K562 (cell line): ENCODE measurements around the gene ST6GALNAC3. TPM values are rescaled to one million over a fixed set of nuclear protein-coding genes. Genes with fewer than 3 reads are reported as not detected.

Experiments used
- ATAC-seq: fragments of 200-7000 bp; cut with Tn5 transposase; 3 replicates; pipeline ENCODE4 v1.9.1; 2020; ENCODE audit warnings: moderate library complexity
- BruUV-seq: library from RNA; stranded (reverse); fragments of 400-500 nt; replicated peaks from 2 replicates; lab custom pipeline; 2021; lab: Mats Ljungman, UMichigan
- CTCF ChIA-PET: fragments of 300-600 bp; formaldehyde crosslinking; extraction: SDS; loops from one replicate; lab custom pipeline; 2021; ENCODE audit warnings: low intra/inter-chr PET ratio; lab: Yijun Ruan, JAX
- POLR2A ChIA-PET: fragments of 300-600, 350-650 bp; sonication (Branson Sonifier 250); formaldehyde crosslinking; extraction: SDS; loops from one replicate; lab custom pipeline; 2021; ENCODE audit warnings: antibody characterized with exemption, inconsistent platforms; lab: Yijun Ruan, JAX
- DNase-seq, 4 experiments: peaks; one replicate each; pipeline versions ENCODE4 v3.0.0 to v3.0.0-alpha.2; 2011 to 2018; ENCODE audit warnings: low spot score in 3 of 4, mixed read lengths in 3 of 4; ENCODE audit errors: extremely low read depth in 1 of 4
- FAIRE-seq: peaks from 2 replicates; lab custom pipeline; 2011; peaks lifted over from hg19 to GRCh38; lab: Jason Lieb, UNC
- H2AFZ ChIP-seq: 2 replicates; pipeline ENCODE4 v1.6.0; 2011; ENCODE audit warnings: low read depth, low read length, control low read depth, inconsistent platforms
- H3K27ac ChIP-seq: fragments of 200-600 bp; 3 replicates; pipeline ENCODE4 v1.8.0; 2011; ENCODE audit warnings: low read depth, mild to moderate bottlenecking, control low read depth, inconsistent platforms, low read length, moderate library complexity, mixed read lengths; ENCODE audit errors: extremely low read depth
- H3K27me3 ChIP-seq, 2 experiments: fragments of 300-600 bp in 1 of 2; 2 replicates in 1 of 2; 3 replicates in 1 of 2; pipeline versions ENCODE4 v1.6.0 to v1.8.0; 2011; ENCODE audit warnings: inconsistent platforms in 2 of 2, low read length in 2 of 2, mild to moderate bottlenecking in 1 of 2, mixed read lengths in 1 of 2, moderate library complexity in 1 of 2; ENCODE audit not compliant: control insufficient read depth in 2 of 2, insufficient read depth in 2 of 2
- H3K36me3 ChIP-seq: fragments of 300-600 bp; 3 replicates; pipeline ENCODE4 v1.8.0; 2011; ENCODE audit warnings: mild to moderate bottlenecking, low read length, inconsistent platforms; ENCODE audit not compliant: control insufficient read depth, insufficient read depth
- H3K4me1 ChIP-seq, 2 experiments: fragments of 200-600 bp in 1 of 2; replicated peaks in 1 of 2; 2 replicates in 1 of 2; 3 replicates in 1 of 2; pipeline versions ENCODE4 v1.5.1 to v1.8.0; 2011; ENCODE audit warnings: inconsistent platforms in 2 of 2, low read length in 2 of 2, mild to moderate bottlenecking in 1 of 2, mixed read lengths in 1 of 2, moderate library complexity in 1 of 2; ENCODE audit not compliant: control insufficient read depth in 2 of 2, insufficient read depth in 2 of 2
- H3K4me2 ChIP-seq: 2 replicates; pipeline ENCODE4 v1.6.1; 2011; ENCODE audit warnings: low read length, control low read depth, inconsistent platforms, mixed read lengths; ENCODE audit not compliant: insufficient read depth
- H3K4me3 ChIP-seq: fragments of 200-600 bp; sonication (generic), shearing (Covaris generic); 2 replicates; pipeline ENCODE4 v1.5.1; 2016; ENCODE audit warnings: control low read depth, inconsistent platforms
- H3K79me2 ChIP-seq: fragments of 200-600 bp; 3 replicates; pipeline ENCODE4 v1.8.0; 2011; ENCODE audit warnings: low read length, inconsistent platforms; ENCODE audit not compliant: control insufficient read depth, insufficient read depth
- H3K9ac ChIP-seq, 2 experiments: 2 replicates each; pipeline versions ENCODE4 v1.6.0 to v1.6.1; 2011; ENCODE audit warnings: low read depth in 2 of 2, low read length in 2 of 2, control low read depth in 1 of 2, inconsistent platforms in 1 of 2, mild to moderate bottlenecking in 1 of 2, mixed read lengths in 1 of 2; ENCODE audit not compliant: insufficient read depth in 1 of 2
- H3K9me1 ChIP-seq: one replicate; pipeline ENCODE4 v1.6.0; 2011; ENCODE audit warnings: inconsistent platforms, mild to moderate bottlenecking, low read length, moderate library complexity; ENCODE audit not compliant: control insufficient read depth, insufficient read depth
- H3K9me3 ChIP-seq: replicated peaks from 2 replicates; pipeline ENCODE4 v1.5.1; 2011; ENCODE audit warnings: low read depth, low read length, inconsistent platforms; ENCODE audit not compliant: control insufficient read depth, insufficient read depth
- H4K20me1 ChIP-seq: replicated peaks from 2 replicates; pipeline ENCODE4 v1.6.1; 2011; ENCODE audit warnings: low read length, inconsistent platforms, mixed read lengths; ENCODE audit not compliant: control insufficient read depth, insufficient read depth
- FOXK1 ChIP-seq: sonication (generic); formaldehyde crosslinking; IDR thresholded peaks from 2 replicates; pipeline ENCODE4 v1.8.0; 2022; ENCODE audit warnings: missing genetic modification reagents, mild to moderate bottlenecking, borderline replicate concordance
- KDM2B ChIP-seq: fragments of 250-450 bp; sonication (Bioruptor Pico); IDR thresholded peaks from 2 replicates; pipeline ENCODE4 v1.8.0; 2021; ENCODE audit warnings: mild to moderate bottlenecking, moderate library complexity
- MEF2A ChIP-seq: IDR thresholded peaks from 2 replicates; pipeline ENCODE4 v1.6.1; 2011; ENCODE audit warnings: low read depth, mild to moderate bottlenecking, low read length, moderate library complexity; ENCODE audit not compliant: control insufficient read depth
- MYC ChIP-seq, 2 experiments: fragments of 250-450 bp in 1 of 2; sonication (Bioruptor Pico) in 1 of 2; IDR thresholded peaks; 2 replicates each; pipeline versions ENCODE4 v1.5.1 to v1.6.1; 2012 to 2021; ENCODE audit warnings: low read depth in 2 of 2, borderline replicate concordance in 1 of 2, improper control_type of control experiment in 1 of 2, low read length in 1 of 2, mild to moderate bottlenecking in 1 of 2, moderate library complexity in 1 of 2
- PHB ChIP-seq: fragments of 250-450 bp; sonication (Bioruptor Pico); IDR thresholded peaks from 2 replicates; pipeline ENCODE4 v1.5.0; 2021
- PHTF2 ChIP-seq: fragments of 250-450 bp; sonication (Bioruptor Pico); IDR thresholded peaks from 2 replicates; pipeline ENCODE4 v1.5.0; 2021; ENCODE audit warnings: mild to moderate bottlenecking
- PTTG1 ChIP-seq: fragments of 450-650 bp; IDR thresholded peaks from 2 replicates; pipeline ENCODE4 v1.6.1; 2016; ENCODE audit warnings: low read depth, mild to moderate bottlenecking, missing genetic modification characterization, missing compliant biosample characterization
- ZFP36 ChIP-seq: fragments of 150-350 bp; IDR thresholded peaks from 2 replicates; pipeline ENCODE4 v1.6.1; 2018; ENCODE audit warnings: low read length, low read depth; ENCODE audit not compliant: partially characterized antibody
- ZFPM2 ChIP-seq: fragments of 250-450 bp; sonication (Bioruptor Pico); IDR thresholded peaks from 2 replicates; pipeline ENCODE4 v1.5.1; 2022; ENCODE audit warnings: mild to moderate bottlenecking
- ZNF408 ChIP-seq: fragments of 250-450 bp; sonication (Bioruptor Pico); IDR thresholded peaks from 2 replicates; pipeline ENCODE4 v1.4.0; 2020; ENCODE audit warnings: low read depth, mild to moderate bottlenecking, moderate library complexity
- ZNF644 ChIP-seq: fragments of 200-800 bp; sonication (Bioruptor generic); IDR thresholded peaks from 2 replicates; pipeline ENCODE4 v1.6.1; 2016; ENCODE audit warnings: low read depth, missing genetic modification characterization, missing compliant biosample characterization
- WGBS: fragments of 100-300 bp; shearing (Covaris generic); methylation state at CpG from one replicate; pipeline ENCODE4 v1.1.6; 2016; ENCODE audit warnings: low coverage, mixed read lengths; ENCODE audit not compliant: insufficient coverage; ENCODE audit errors: missing lambda C conversion rate; 5-methylcytosine and 5-hydroxymethylcytosine counted together
- in situ Hi-C: fragments of 300-500 bp; cut with MboI; formaldehyde crosslinking; loops from 4 replicates; pipeline ENCODE4 v1.15.0; 2018; ENCODE audit warnings: inconsistent platforms, mixed read lengths
- intact Hi-C: fragments of 100-400 bp; cut with micrococcal nuclease; formaldehyde crosslinking; loops from 2 replicates; pipeline ENCODE4 v1.14.2; 2022
- polyA plus RNA-seq, 8 experiments: library from polyadenylated mRNA; depleted of rRNA in 4 of 8; stranded (reverse) in 5 of 8; unstranded in 3 of 8; fragments of >200 nt; fragmentation: Nextera tagmentation in 2 of 8; fragmentation: Illumina TruSeq in 1 of 8; extraction: Ambion mirVana in 2 of 8; extraction: Trizol in 1 of 8; gene quantifications; 2 replicates each; pipeline versions ENCODE4 v1.2.1 to v1.2.3, GENCODE V29; 2011 to 2014; ENCODE audit warnings: inconsistent platforms in 1 of 8, missing spikeins in 1 of 8
- total RNA-seq, 7 experiments: library from RNA; depleted of rRNA in 6 of 7; stranded (reverse); fragments of >200 nt in 6 of 7; fragmentation: Illumina TruSeq in 2 of 7; extraction: Trizol in 2 of 7; gene quantifications; 2 replicates each; pipeline versions ENCODE4 v1.2.1 to v1.2.3, GENCODE V29; 2011 to 2021; ENCODE audit warnings: low replicate concordance in 1 of 7
- TF ChIP-seq, protein P1 (sequence below): sonication (generic); formaldehyde crosslinking; IDR thresholded peaks from 2 replicates; pipeline ENCODE4 v1.8.0; 2022; ENCODE audit warnings: mild to moderate bottlenecking, missing genetic modification reagents
- TF ChIP-seq, protein P2 (sequence below): fragments of 450-650 bp; formaldehyde crosslinking; IDR thresholded peaks from 2 replicates; pipeline ENCODE4 v1.4.0; 2022; ENCODE audit warnings: missing genetic modification characterization
- TF ChIP-seq, protein P3 (sequence below): fragments of 250-450 bp; sonication (Bioruptor Pico); IDR thresholded peaks from 2 replicates; pipeline ENCODE4 v1.8.0; 2022; ENCODE audit warnings: moderate library complexity, mild to moderate bottlenecking, inconsistent platforms

The ST6GALNAC3 gene
- total and polyA plus RNA-seq, 9 of the 15 experiments (the other 6 are each of a cell fraction or from before 2014, with no cell fraction given): 0.04 to 0.29 (median 0.18) TPM; not detected in 6

DNA sequence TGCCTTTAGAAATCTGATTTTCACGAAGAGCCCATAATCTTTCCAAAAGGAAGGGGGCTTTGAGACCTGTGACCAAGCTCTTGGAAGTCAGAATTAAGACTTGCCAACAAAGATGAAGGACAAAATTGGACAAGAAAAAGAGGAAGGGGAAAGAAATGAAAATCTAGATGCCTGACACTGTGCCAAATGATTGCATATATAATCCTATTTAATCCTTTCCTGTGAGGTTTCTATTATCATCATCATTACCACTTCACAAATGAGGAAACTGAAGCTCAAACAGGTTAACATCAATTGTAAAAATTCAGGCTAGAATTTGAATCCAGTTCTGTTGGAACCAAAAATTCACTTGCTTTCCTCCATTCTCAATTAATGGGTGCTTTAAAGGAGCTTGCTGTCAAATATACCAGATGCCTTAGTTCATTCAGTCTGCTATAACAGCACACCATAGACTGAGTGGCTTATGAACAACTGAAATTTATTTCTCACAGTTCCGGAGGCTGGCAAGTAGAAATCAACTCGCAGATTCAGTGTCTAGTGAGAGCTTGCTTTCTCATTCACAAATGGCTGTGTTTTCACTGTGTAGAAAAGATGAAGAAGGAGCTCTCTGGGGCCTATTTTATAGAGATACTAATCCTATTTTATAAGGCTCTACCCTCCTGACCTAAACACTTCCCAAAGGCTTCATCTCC, 595.2 kb downstream of the ST6GALNAC3 start (continued):
- TF ChIP-seq, protein P1, sequence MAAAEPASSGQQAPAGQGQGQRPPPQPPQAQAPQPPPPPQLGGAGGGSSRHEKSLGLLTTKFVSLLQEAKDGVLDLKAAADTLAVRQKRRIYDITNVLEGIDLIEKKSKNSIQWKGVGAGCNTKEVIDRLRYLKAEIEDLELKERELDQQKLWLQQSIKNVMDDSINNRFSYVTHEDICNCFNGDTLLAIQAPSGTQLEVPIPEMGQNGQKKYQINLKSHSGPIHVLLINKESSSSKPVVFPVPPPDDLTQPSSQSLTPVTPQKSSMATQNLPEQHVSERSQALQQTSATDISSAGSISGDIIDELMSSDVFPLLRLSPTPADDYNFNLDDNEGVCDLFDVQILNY (CRISPR knock-in tag): no peak

DNA sequence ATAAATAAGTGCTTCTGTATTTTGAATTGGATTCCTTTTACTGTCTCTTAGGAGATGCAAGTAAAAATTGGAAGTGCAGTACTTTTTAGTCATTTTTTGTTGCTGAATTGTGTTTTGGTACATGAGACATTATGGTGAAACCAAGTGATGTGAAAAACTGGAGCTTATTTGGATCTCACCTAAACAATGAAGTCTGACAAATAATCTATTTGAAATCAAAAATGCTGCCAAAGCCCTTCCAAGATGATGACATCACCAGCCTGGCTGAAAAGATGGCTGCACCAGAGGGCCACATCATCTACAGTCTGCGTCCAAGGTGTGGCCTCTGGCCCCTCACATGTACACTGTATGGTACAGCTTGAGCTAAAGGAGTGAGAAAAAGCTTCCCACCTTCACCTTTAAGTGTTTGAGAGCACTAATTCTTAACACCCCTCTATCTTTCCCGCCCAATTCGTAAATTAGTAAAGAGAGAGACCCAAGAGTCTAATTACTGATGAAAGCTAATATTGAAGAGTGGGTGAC, 600.2 kb downstream of the ST6GALNAC3 start:
- Histone ChIP-seq H3K27ac (no peak overlapping the region), H3K4me2 (no peak overlapping the region), H3K9me1 (no peaks in the 10 kb centered on the region), H3K4me1 (no peaks in the 10 kb centered on the region), H3K79me2 (no peaks in the 10 kb centered on the region), H3K27me3 (no peaks in the 10 kb centered on the region), H3K9me3 (no peaks in the 10 kb centered on the region), H3K4me3 (no peak overlapping the region), H3K9ac (no peak overlapping the region), H4K20me1 (no peaks in the 10 kb centered on the region), H3K36me3 (no peaks in the 10 kb centered on the region), H2AFZ (no peak overlapping the region)
- intact Hi-C loops: no loop called here
- ATAC-seq (no peak), DNase-seq (no peak), FAIRE-seq (no peak)
- CTCF ChIA-PET: no interaction called here
- no TSS peak for BruUV-seq
- in situ Hi-C loops: no loop called here
- POLR2A ChIA-PET: interaction anchor here (0.9 kb wide), 1 partner anchor 14 kb away, joined by 3 read pairs; no protein-coding TSS in a partner anchor
- WGBS: 0% methylated on average over 3 of the region's 3 CpGs
- TF ChIP-seq, protein P2, sequence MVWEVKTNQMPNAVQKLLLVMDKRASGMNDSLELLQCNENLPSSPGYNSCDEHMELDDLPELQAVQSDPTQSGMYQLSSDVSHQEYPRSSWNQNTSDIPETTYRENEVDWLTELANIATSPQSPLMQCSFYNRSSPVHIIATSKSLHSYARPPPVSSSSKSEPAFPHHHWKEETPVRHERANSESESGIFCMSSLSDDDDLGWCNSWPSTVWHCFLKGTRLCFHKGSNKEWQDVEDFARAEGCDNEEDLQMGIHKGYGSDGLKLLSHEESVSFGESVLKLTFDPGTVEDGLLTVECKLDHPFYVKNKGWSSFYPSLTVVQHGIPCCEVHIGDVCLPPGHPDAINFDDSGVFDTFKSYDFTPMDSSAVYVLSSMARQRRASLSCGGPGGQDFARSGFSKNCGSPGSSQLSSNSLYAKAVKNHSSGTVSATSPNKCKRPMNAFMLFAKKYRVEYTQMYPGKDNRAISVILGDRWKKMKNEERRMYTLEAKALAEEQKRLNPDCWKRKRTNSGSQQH (CRISPR knock-in tag): no peak
- TF ChIP-seq MEF2A: no peak
- no peak for TF ChIP-seq ZFPM2 (CRISPR knock-in tag)
- no peak for TF ChIP-seq ZFP36
- no peak for TF ChIP-seq KDM2B (CRISPR knock-in tag)
- TF ChIP-seq, protein P3, sequence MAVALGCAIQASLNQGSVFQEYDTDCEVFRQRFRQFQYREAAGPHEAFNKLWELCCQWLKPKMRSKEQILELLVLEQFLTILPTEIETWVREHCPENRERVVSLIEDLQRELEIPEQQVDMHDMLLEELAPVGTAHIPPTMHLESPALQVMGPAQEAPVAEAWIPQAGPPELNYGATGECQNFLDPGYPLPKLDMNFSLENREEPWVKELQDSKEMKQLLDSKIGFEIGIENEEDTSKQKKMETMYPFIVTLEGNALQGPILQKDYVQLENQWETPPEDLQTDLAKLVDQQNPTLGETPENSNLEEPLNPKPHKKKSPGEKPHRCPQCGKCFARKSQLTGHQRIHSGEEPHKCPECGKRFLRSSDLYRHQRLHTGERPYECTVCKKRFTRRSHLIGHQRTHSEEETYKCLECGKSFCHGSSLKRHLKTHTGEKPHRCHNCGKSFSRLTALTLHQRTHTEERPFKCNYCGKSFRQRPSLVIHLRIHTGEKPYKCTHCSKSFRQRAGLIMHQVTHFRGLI (CRISPR knock-in tag): no peak
- no peak for TF ChIP-seq ZNF644 (tag)
- no peak for TF ChIP-seq FOXK1 (CRISPR knock-in tag)
- no peak for TF ChIP-seq MYC (IDR thresholded peaks at IDR 0.05; ENCODE audit: low read depth, low read length)
- TF ChIP-seq MYC (CRISPR knock-in tag; IDR thresholded peaks at IDR 0.05; ENCODE audit: borderline replicate concordance, low read depth): no peak
- TF ChIP-seq PHTF2 (CRISPR knock-in tag): no peak
- no peak for TF ChIP-seq PTTG1 (tag)
- TF ChIP-seq ZNF408: no peak
- no peak for TF ChIP-seq PHB (CRISPR knock-in tag)
